HG02938 (cell line): Measurements from ENCODE around the gene ARHGAP5.

Experiments
- ATAC-seq: cut with Tn5 transposase; IDR thresholded peaks from one replicate; pipeline ENCODE4 v1.9.1; 2021; ENCODE audit warnings: mild to moderate bottlenecking, moderate library complexity; ENCODE audit not compliant: unreplicated experiment

ARHGAP5 gene

GRCh38 chr14:32169191-32169590 is 92.1 kb downstream of the ARHGAP5 start:
- no peak for ATAC-seq

- ATAC-seq: no peak
Measured at GRCh38 chr14:32171469-32171868, 94.4 kb downstream of the ARHGAP5 start.

GRCh38 chr14:32183151-32184058 is 106.3 kb downstream of the ARHGAP5 start:
- ATAC-seq: no peak

GRCh38 chr14:32185097-32185496 is 108.0 kb downstream of the ARHGAP5 start:
- ATAC-seq: no peak

GRCh38 chr14:32186248-32186647 is 109.1 kb downstream of the ARHGAP5 start:
- no peak for ATAC-seq

- ATAC-seq: no peak
Measured at GRCh38 chr14:32189811-32190210, 112.7 kb downstream of the ARHGAP5 start.

GRCh38 chr14:32190673-32191072 is 113.6 kb downstream of the ARHGAP5 start:
- no peak for ATAC-seq

- ATAC-seq: no peak
Measured at GRCh38 chr14:32192712-32193373, 115.7 kb downstream of the ARHGAP5 start.

- no peak for ATAC-seq
Measured at GRCh38 chr14:32193532-32193931, 116.4 kb downstream of the ARHGAP5 start.

GRCh38 chr14:32195636-32196035 is 118.5 kb downstream of the ARHGAP5 start:
- no peak for ATAC-seq

- peak; percentile 42 for ATAC-seq
Measured at GRCh38 chr14:32197919-32198318, 120.8 kb downstream of the ARHGAP5 start.

- ATAC-seq: no peak
Measured at GRCh38 chr14:32200368-32201192, 123.5 kb downstream of the ARHGAP5 start.

- peak; percentile 41 for ATAC-seq
Measured at GRCh38 chr14:32201193-32201815, 124.2 kb downstream of the ARHGAP5 start.

GRCh38 chr14:32201816-32202490 is 124.8 kb downstream of the ARHGAP5 start, which contains the start of gene RNU6-7:
Gene RNU6-7, plus strand, starts transcription at chr14:32202045.
- no peak for ATAC-seq

- no peak for ATAC-seq
Measured at GRCh38 chr14:32202491-32202997, 125.4 kb downstream of the ARHGAP5 start.

GRCh38 chr14:32202998-32203882 is 126.1 kb downstream of the ARHGAP5 start, which contains the start of gene RNU6-8:
Gene RNU6-8, minus strand, starts transcription at chr14:32203269.
- peak; percentile 48 for ATAC-seq

- no peak for ATAC-seq
Measured at GRCh38 chr14:32203928-32204357, 126.8 kb downstream of the ARHGAP5 start.

- no peak for ATAC-seq
Measured at GRCh38 chr14:32205554-32205953, 128.4 kb downstream of the ARHGAP5 start.

GRCh38 chr14:32205984-32206383 is 128.9 kb downstream of the ARHGAP5 start:
- no peak for ATAC-seq
